Pancreas (tissue), 10 donors: Measurements from ENCODE around the gene ATXN10. TPM values are rescaled to one million over a fixed set of nuclear protein-coding genes. Genes with fewer than 3 reads are reported as not detected.

Source experiments
- ATAC-seq, 4 donors: fragments of 200-7000 bp; cut with Tn5 transposase; one replicate each; pipeline versions ENCODE4 v1.8.0 to v1.9.1; 2020; ENCODE audit warnings: mild to moderate bottlenecking in 4 of 4, moderate library complexity in 4 of 4
- DNase-seq, 6 donors: peaks; one replicate each; pipeline ENCODE4 v3.0.0-alpha.2; 2020
- FAIRE-seq: peaks from 2 replicates; lab custom pipeline; 2012; peaks lifted over from hg19 to GRCh38; lab: Jason Lieb, UNC
- H3K27ac ChIP-seq, 4 donors: fragments of 200-600 bp; sonication (generic); 1 replicate in 3 of 4; 2 replicates in 1 of 4; pipeline versions ENCODE4 v1.5.0 to v1.8.0; 2020
- H3K27me3 ChIP-seq, 4 donors: fragments of 200-600 bp; one replicate each; pipeline ENCODE4 v1.8.0; 2021
- H3K36me3 ChIP-seq, 3 donors: fragments of 200-600 bp; sonication (generic) in 1 of 3; one replicate each; pipeline versions ENCODE4 v1.5.0 to v1.8.0; 2020 to 2021
- H3K4me1 ChIP-seq, 3 donors: fragments of 200-600 bp; one replicate each; pipeline ENCODE4 v1.8.0; 2021
- H3K4me3 ChIP-seq, 4 donors: fragments of 200-600 bp; sonication (generic) in 2 of 4; one replicate each; pipeline versions ENCODE4 v1.5.0 to v1.8.0; 2020 to 2021
- H3K9me3 ChIP-seq, 4 donors: fragments of 200-600 bp; one replicate each; pipeline ENCODE4 v1.8.0; 2021
- whole genome bisulfite sequencing, 2 donors: extraction: QIAGEN DNeasy Blood & Tissue Kit; methylation state at CpG; one replicate each; pipeline ENCODE4 v1.1.7; 2013; 5-methylcytosine and 5-hydroxymethylcytosine counted together
- intact Hi-C, 3 donors: fragments of 100-400 bp; cut with DNase I; formaldehyde crosslinking; loops; one replicate each; pipeline versions ENCODE4 v1.11.1 to v1.14.2; 2022
- polyA plus RNA-seq, 2 donors: library from polyadenylated mRNA; stranded (reverse); fragments of 200-250 nt; gene quantifications; one replicate each; pipeline ENCODE4 v1.2.3, GENCODE V29; 2013
- total RNA-seq, 6 donors: library from RNA; stranded (reverse); fragmentation: NEBNext Ultra II Directional in 4 of 6; extraction: Animal tissue kit (Norgen Biotek cat#: 25700) in 4 of 6; gene quantifications; one replicate each; pipeline versions ENCODE4 v1.2.1 to v1.2.4, GENCODE V29; 2021 to 2023
- TF ChIP-seq, protein P1 (sequence below), 4 donors: fragments of 200-600 bp; sonication (generic) in 3 of 4; IDR thresholded peaks; one replicate each; pipeline versions ENCODE4 v1.5.0 to v1.8.0; 2021; ENCODE audit warnings: antibody characterized with exemption in 4 of 4
- donor health status: healthy with polysubstance abuse.
- donor health status: DM: no; HTN: no; CAD: no; lungs with moderate emphysema.
- donor health status: DM: no; HTN: no; CAD: no.
- donor health status: control.
- donor health status: control.
- donor health status: Bipolar disorder and iron deficiency.
- donor health status: DM: yes; HTN: yes; CAD: no.
- donor health status: DM: no; HTN: no; CAD: no.
- donor health status: DM: no; HTN: no; CAD: no.
- donor health status: DM: yes; HTN: yes; CAD: no.

ATXN10 gene
- total and polyA plus RNA-seq, 8 donors, result 19.1 to 75.1 (median 62.4) TPM

DNA sequence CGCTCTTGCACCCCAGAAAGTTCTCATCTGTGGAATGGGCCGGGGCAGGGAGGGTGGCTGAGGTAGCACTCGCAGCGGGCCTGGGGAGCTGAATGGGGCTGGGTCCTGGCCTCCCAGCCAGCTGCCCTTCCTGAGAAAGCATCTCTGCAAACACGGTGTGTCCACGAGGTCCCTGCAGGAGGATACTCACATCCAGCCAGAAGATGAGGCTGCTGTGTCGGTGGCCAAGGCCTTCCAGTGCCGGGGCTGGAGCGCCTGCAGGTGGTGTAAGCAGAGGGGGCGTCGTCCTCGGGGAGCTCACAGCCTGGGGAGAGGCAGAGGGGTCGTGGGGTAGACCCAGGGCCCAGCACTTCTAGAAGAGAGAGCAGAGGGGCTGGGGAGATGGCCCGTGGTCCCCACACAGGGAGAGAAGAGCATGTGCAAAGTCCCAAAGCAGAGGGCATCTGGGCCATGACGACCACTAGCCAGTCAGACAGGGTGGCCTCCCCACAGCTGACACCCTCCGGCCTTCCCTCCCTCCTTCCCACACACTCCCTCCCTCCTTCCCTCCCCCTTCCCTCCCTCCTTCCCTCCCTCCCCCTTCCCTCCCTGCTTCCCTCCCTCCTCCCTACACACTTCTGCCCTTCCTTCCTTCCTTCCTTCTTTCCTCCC, 207.4 kb downstream of the ATXN10 start:
- no peaks in the 10 kb centered on the region for H3K36me3 ChIP-seq
- no peaks in the 10 kb centered on the region for H3K4me1 ChIP-seq
- TF ChIP-seq, protein P1, sequence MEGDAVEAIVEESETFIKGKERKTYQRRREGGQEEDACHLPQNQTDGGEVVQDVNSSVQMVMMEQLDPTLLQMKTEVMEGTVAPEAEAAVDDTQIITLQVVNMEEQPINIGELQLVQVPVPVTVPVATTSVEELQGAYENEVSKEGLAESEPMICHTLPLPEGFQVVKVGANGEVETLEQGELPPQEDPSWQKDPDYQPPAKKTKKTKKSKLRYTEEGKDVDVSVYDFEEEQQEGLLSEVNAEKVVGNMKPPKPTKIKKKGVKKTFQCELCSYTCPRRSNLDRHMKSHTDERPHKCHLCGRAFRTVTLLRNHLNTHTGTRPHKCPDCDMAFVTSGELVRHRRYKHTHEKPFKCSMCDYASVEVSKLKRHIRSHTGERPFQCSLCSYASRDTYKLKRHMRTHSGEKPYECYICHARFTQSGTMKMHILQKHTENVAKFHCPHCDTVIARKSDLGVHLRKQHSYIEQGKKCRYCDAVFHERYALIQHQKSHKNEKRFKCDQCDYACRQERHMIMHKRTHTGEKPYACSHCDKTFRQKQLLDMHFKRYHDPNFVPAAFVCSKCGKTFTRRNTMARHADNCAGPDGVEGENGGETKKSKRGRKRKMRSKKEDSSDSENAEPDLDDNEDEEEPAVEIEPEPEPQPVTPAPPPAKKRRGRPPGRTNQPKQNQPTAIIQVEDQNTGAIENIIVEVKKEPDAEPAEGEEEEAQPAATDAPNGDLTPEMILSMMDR (IDR thresholded peaks at IDR 0.05), result no peak
- no peak overlapping the region for H3K4me3 ChIP-seq
- ATAC-seq (no peak), DNase-seq (peak in 1 of 6 donors; percentile 59), FAIRE-seq (no peak)
- no peak overlapping the region for H3K27ac ChIP-seq
- WGBS, 2 donors, result 45 to 61% methylated on average over 16 of the region's 16 CpGs
- no peaks in the 10 kb centered on the region for H3K9me3 ChIP-seq
- no peaks in the 10 kb centered on the region for H3K27me3 ChIP-seq
- intact Hi-C loops, result no loop called here

DNA sequence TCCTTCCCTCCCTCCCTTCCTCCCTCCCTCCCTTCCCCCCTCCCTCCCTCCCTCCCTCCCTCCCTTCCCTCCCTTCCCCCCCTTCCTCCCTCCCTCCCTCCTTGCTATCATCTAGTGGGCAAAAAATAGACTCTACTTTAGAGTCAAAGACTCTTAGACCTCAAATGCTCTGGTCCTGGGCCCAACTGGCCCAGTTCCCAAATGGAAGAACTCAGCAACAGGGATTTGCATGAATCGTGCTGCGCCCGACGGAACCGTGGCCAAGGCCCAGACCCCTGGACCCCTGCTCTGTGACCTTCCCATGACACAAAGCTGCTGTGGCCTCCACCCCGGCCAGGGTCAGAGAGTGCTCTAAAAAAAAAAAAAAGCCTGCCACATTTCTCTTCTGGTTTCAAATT, 207.9 kb downstream of the ATXN10 start:
- Histone ChIP-seq H3K36me3 (no peaks in the 10 kb centered on the region), H3K27me3 (no peaks in the 10 kb centered on the region), H3K4me3 (no peak overlapping the region), H3K4me1 (no peaks in the 10 kb centered on the region), H3K9me3 (no peaks in the 10 kb centered on the region), H3K27ac (no peak overlapping the region)
- TF ChIP-seq, protein P1 (IDR thresholded peaks at IDR 0.05), result no peak
- no peak for ATAC-seq
- peak in 2 of 6 donors; percentile 25 to 30 for DNase-seq
- WGBS, 2 donors, result 65 to 69% methylated on average over 6 of the region's 6 CpGs
- intact Hi-C loops, result no loop called here
- no peak for FAIRE-seq

DNA sequence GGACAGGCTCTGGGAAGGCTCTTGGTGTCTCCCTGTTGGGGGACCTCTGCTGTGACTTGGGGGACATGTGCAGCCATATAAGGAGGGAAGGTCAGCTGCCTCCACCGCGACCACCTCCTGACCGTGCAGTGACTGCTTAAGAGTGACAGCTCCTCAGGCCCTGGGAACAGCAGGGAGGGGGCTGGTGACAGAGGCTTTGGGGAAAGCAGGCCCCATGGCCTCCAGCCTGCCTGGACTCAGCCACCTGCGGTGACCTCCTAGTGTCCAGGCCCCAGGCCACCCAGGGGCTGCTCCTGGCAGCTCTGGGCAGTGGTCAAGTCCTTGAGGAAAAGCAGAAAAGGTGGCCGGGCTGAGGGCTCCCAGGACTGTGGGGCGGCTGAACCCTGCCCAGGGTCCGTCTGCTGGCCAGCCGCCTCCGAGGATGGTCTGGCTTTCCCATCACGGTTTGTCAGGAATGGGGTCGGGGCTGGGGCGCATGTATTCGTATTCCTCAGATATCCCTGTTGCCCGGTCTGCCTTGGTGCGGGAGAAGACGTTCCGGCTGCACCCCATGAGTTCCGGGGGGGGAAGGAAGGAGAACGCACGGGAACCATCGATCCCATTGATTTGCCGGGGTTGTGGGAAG, 208.6 kb downstream of the ATXN10 start:
- H3K36me3 ChIP-seq, result no peaks in the 10 kb centered on the region
- intact Hi-C loops, result no loop called here
- DNase-seq (peak in 2 of 6 donors; percentile 50 to 54), ATAC-seq (no peak), FAIRE-seq (no peak)
- TF ChIP-seq, protein P1 (IDR thresholded peaks at IDR 0.05), result no peak
- H3K4me1 ChIP-seq, result no peaks in the 10 kb centered on the region
- 23 to 29% methylated on average over 22 of the region's 22 CpGs for WGBS, 2 donors
- no peak overlapping the region for H3K4me3 ChIP-seq
- H3K27me3 ChIP-seq, result no peaks in the 10 kb centered on the region
- H3K9me3 ChIP-seq, result no peaks in the 10 kb centered on the region
- H3K27ac ChIP-seq, result no peak overlapping the region

DNA sequence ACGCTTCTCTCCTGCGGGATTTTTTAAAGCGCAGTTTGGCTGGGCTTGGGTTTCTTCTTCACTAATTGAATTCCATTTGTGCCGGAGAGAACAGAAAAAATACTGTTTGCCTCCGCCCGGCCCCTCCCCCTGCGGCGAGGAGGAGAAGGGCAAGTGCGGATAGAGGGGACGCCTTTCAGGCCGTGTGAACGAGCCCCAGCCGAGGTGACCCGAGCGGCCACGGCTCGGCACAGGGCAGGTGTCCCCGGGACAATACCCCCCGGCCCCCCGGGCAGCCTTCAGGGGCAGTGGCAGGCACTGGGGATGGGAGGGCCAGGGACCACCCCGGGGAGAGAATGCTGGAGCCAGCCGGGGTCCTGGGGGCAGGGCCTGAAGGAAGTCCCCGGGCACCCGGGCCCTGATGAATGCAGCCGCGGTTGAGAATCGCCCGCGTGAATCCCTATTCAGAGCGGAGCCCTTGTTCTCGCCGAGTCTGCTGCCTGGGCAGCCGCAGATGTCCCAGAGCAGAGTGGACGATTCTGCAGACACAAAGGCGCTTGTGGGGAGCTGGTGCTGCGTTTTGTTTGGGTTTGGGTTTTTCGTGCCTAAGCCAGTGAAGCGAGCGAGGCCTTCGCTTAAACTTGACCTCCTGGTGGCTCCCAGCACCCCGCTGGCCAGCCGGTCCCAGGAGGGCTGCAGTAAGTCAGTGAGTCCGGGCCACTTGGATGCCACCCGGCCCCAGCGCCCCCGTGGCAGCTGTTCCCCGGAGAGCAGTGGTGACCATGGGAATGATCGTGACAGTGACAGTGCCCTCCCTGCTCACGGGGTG, 209.3 kb downstream of the ATXN10 start:
- no peaks in the 10 kb centered on the region for H3K4me1 ChIP-seq
- WGBS, 2 donors, result 18 to 22% methylated on average over 47 to 49 of the region's 49 CpGs
- FAIRE-seq, result no peak
- intact Hi-C loops, result no loop called here
- DNase-seq, result peak in 2 of 6 donors; percentile 53 to 58
- no peaks in the 10 kb centered on the region for H3K9me3 ChIP-seq
- H3K27ac ChIP-seq, result no peak overlapping the region
- H3K27me3 ChIP-seq, result no peaks in the 10 kb centered on the region
- TF ChIP-seq, protein P1 (IDR thresholded peaks at IDR 0.05), result no peak
- H3K4me3 ChIP-seq, result no peak overlapping the region
- no peaks in the 10 kb centered on the region for H3K36me3 ChIP-seq
- peak in 1 of 4 donors; percentile 35 for ATAC-seq
